RWPE2 (cell line): ENCODE results near the gene BOC.

Source experiments
- ATAC-seq: fragments of 200-7000 bp; cut with Tn5 transposase; 3 replicates; pipeline ENCODE4 v1.9.1; 2021; ENCODE audit warnings: low read depth
- DNase-seq: peaks from one replicate; pipeline ENCODE4 v3.0.0-alpha.2; 2020; ENCODE audit warnings: low spot score
- H3K27ac ChIP-seq: fragments of 450-650 bp; 2 replicates; pipeline ENCODE4 v1.5.1; 2017; ENCODE audit warnings: mild to moderate bottlenecking; ENCODE audit not compliant: poor library complexity, severe bottlenecking
- H3K27me3 ChIP-seq: fragments of 250-450 bp; sonication (Bioruptor Pico); 2 replicates; pipeline ENCODE4 v1.5.1; 2021; ENCODE audit warnings: mild to moderate bottlenecking, moderate library complexity; ENCODE audit not compliant: insufficient read depth, poor library complexity, severe bottlenecking
- H3K36me3 ChIP-seq: fragments of 250-450 bp; sonication (Bioruptor Pico); 2 replicates; pipeline ENCODE4 v1.5.1; 2020; ENCODE audit warnings: low read depth, mild to moderate bottlenecking, moderate library complexity
- H3K4me1 ChIP-seq: fragments of 250-450 bp; sonication (Bioruptor Pico); 2 replicates; pipeline ENCODE4 v1.5.1; 2021; ENCODE audit warnings: mild to moderate bottlenecking, moderate library complexity; ENCODE audit not compliant: insufficient read depth, poor library complexity, severe bottlenecking
- H3K4me3 ChIP-seq: fragments of 250-450 bp; sonication (Bioruptor Pico); 2 replicates; pipeline ENCODE4 v1.5.1; 2021; ENCODE audit warnings: mild to moderate bottlenecking, moderate library complexity; ENCODE audit not compliant: severe bottlenecking
- H3K9me3 ChIP-seq: fragments of 250-450 bp; sonication (Bioruptor Pico); 2 replicates; pipeline ENCODE4 v1.5.1; 2021; ENCODE audit warnings: mild to moderate bottlenecking, moderate library complexity; ENCODE audit not compliant: severe bottlenecking
- CTCF ChIP-seq: fragments of 450-650 bp; IDR thresholded peaks from one replicate; pipeline ENCODE4 v1.5.1; 2017; ENCODE audit warnings: mild to moderate bottlenecking, moderate library complexity; ENCODE audit not compliant: poor library complexity, severe bottlenecking

The BOC gene

DNA sequence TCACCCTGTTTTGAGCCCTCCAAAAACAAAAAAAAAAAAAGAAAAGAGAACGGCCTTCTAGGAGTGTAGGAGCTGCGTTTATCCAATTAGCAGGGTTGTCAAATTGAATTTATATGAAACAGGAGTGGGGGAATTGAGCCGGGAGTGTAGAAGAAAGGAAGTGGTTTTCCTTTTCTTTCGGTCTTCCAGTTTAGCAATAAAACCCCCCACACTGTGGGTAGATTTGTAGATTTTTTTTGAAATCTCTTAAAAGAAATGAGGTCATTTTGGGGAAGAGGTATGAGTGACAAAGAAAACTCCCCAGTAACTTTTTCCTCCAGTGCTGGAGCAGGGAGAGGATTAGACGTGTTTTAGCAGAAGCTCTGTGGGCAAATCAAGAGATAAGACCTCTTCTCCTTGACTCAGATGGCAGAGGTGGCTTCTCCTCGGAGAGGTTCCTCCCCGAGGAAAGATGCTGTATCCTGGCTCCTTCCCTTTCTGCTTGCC is 30.8 kb downstream of the BOC start:
- no peaks in the 10 kb centered on the region for H3K36me3 ChIP-seq
- no peak for ATAC-seq
- no peaks in the 10 kb centered on the region for H3K4me1 ChIP-seq
- H3K9me3 ChIP-seq: no peaks in the 10 kb centered on the region
- H3K27ac ChIP-seq: no peak overlapping the region
- H3K27me3 ChIP-seq: no peaks in the 10 kb centered on the region
- TF ChIP-seq CTCF: no peak
- H3K4me3 ChIP-seq: no peak overlapping the region
- no peak for DNase-seq

GRCh38 chr3:113243071-113243470 is 31.7 kb downstream of the BOC start:
- Histone ChIP-seq H3K27ac (no peak overlapping the region), H3K27me3 (no peaks in the 10 kb centered on the region), H3K9me3 (no peaks in the 10 kb centered on the region), H3K4me1 (no peaks in the 10 kb centered on the region), H3K36me3 (no peaks in the 10 kb centered on the region), H3K4me3 (no peak overlapping the region)
- no peak for TF ChIP-seq CTCF
- no peak for ATAC-seq
- DNase-seq: no peak

DNA sequence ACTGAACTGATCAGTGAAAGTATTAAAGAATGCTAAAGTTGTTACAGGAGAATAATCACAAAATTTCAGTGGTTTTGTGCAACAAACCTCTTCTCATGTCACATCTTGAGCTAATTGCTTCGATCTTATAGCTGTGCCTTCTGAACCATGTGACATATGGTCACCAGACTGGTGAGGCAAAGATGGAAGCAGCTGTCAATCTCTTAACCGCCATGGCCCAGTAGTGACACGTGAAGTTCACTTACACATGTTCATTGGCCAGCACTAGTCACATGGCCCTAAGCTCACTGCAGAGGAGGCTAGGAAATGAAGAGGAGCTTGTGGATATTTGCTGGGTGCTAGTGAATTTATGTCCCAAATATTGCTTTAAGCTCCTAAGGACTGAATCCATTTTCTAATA is 32.5 kb downstream of the BOC start:
- DNase-seq: no peak
- Histone ChIP-seq H3K36me3 (no peaks in the 10 kb centered on the region), H3K27ac (no peak overlapping the region), H3K27me3 (no peaks in the 10 kb centered on the region), H3K9me3 (no peaks in the 10 kb centered on the region), H3K4me3 (no peak overlapping the region), H3K4me1 (no peaks in the 10 kb centered on the region)
- TF ChIP-seq CTCF: no peak
- no peak for ATAC-seq

DNA sequence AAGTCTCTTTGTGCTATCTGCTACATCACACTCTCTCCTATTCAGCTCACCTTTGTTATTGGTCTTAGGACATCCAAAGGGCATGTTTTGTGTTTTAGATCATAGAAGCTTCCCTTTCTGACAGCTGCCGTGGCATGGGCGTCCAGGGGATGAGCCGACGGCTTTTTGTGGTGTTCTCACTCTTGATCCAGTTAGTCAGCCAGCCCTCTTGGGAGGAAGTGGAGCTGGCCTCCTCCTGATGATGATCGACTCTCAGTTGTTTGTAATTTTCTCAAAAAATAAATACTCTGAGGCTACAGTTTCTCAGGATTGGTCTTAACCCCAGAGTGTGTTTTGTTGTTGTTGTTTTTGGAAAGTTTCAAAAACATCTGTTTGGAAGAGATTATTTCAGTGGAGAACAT is 34.4 kb downstream of the BOC start:
- Histone ChIP-seq H3K27ac (no peak overlapping the region), H3K4me3 (no peak overlapping the region), H3K36me3 (no peaks in the 10 kb centered on the region), H3K27me3 (no peaks in the 10 kb centered on the region), H3K9me3 (no peaks in the 10 kb centered on the region), H3K4me1 (no peaks in the 10 kb centered on the region)
- ATAC-seq (no peak), DNase-seq (no peak)
- no peak for TF ChIP-seq CTCF

DNA sequence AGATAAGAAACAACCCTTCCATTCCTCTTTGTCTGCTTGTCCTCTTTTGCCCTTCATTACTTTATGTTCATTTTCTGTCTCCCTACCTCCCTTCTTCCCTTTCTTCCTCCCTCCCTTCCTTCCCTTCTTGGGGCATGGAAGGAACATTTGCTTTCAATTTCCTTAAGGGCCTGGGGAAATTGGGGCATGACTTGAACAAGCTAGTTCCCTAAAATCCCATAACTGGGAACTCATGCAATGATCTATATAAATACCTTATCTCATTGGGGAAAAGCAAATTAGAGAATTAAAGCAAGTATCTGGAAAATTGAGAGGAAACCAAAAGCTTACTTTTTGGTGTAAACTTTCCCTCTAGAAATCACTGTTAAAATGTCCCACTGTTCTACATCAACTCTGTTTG is 35.7 kb downstream of the BOC start:
- TF ChIP-seq CTCF: no peak
- Histone ChIP-seq H3K27ac (no peak overlapping the region), H3K4me1 (no peaks in the 10 kb centered on the region), H3K36me3 (no peaks in the 10 kb centered on the region), H3K4me3 (no peak overlapping the region), H3K27me3 (no peaks in the 10 kb centered on the region), H3K9me3 (no peaks in the 10 kb centered on the region)
- no peak for DNase-seq
- no peak for ATAC-seq
